ENCODE results near the gene ATP6V0E1.
A peak's percentile ranks its signal among the peaks of the same experiment; 100 is the strongest.

Gene ATP6V0E1

GRCh38 chr5:173053041-173053440, 69.5 kb downstream of the ATP6V0E1 start:
- Histone ChIP-seq H3K27me3 (ENCODE audit: insufficient read depth, low read length, poor library complexity, severe bottlenecking) (no peaks in the 10 kb centered on the region), H3K36me3 (ENCODE audit: insufficient read depth, low read length) (no peaks in the 10 kb centered on the region), H3F3A (ENCODE audit: low read depth) (no peaks in the 10 kb centered on the region), H3K4me1 (ENCODE audit: insufficient read depth, low read length, poor library complexity, severe bottlenecking) (peaks cover 5% of the 10 kb centered on the region), H3K9me2 (replicated peaks; ENCODE audit: low read depth, low read length) (no peaks in the 10 kb centered on the region), H3K79me2 (ENCODE audit: insufficient read depth, low read length) (no peaks in the 10 kb centered on the region), H2AFZ (ENCODE audit: low read length) (no peak overlapping the region; the same call in 1 of the 2 replicates), H3K9ac (ENCODE audit: low read depth, low read length, poor library complexity, severe bottlenecking) (no peak overlapping the region), H3K4me2 (ENCODE audit: low read depth, low read length, poor library complexity, severe bottlenecking) (no peak overlapping the region), H4K20me1 (ENCODE audit: insufficient read depth, low read length, poor library complexity, severe bottlenecking) (peaks cover 6% of the 10 kb centered on the region), H3K9me3 (ENCODE audit: insufficient read depth, low read depth, low read length) (no peaks in the 10 kb centered on the region), H3K4me3 (ENCODE audit: low read length, poor library complexity, severe bottlenecking) (no peak overlapping the region)
- TF ChIP-seq CTCF (conservative IDR thresholded peaks at IDR 0.05; ENCODE audit: low read length) (no peak), EZH2phosphoT487 (IDR thresholded peaks at IDR 0.05; ENCODE audit: borderline replicate concordance) (no peak)

DNA sequence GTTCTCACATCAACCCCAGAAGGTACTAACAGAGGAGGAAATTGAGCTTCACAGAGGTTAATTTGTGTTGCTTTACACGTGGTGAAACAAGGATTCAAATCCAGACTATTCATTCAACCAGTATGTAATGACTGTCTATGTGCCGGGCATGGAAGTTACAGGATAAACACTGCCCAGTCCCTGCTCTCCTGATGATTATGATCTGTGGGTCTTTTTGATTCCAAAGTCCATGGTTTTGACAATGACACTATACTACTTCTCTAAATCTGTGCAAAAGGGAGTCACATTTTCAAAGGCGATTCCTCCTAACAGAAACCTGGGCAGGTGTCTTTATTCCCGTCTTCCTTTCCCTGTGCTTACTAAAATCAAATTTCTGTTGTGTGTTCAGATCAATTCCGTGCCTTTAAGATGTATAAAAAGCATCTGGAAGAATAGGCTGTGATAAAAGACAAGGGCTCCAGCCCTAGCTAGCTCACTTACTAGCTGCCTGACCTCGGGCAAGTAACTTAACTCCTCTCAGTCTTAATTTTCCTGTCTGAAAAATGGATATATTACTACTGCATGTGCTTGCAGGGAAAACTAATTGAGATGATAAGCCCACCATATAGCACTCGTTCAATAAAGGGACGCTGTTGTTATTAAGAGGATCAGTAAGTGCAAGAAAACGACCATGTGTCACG, 71.6 kb downstream of the ATP6V0E1 start:
- Histone ChIP-seq H3K4me1 (ENCODE audit: insufficient read depth, low read length, poor library complexity, severe bottlenecking) (peaks cover 5% of the 10 kb centered on the region), H3K4me2 (ENCODE audit: low read depth, low read length, poor library complexity, severe bottlenecking) (peak overlapping the region; percentile 81), H3F3A (ENCODE audit: low read depth) (no peaks in the 10 kb centered on the region), H2AFZ (ENCODE audit: low read length) (peak overlapping the region; percentile 86), H3K9me2 (replicated peaks; ENCODE audit: low read depth, low read length) (no peaks in the 10 kb centered on the region), H3K79me2 (ENCODE audit: insufficient read depth, low read length) (0 out of 2 replicates have a peak, but pooled peaks cover 7% of the 10 kb centered on the region), H3K4me3 (ENCODE audit: low read length, poor library complexity, severe bottlenecking) (peak overlapping the region; percentile 82), H3K36me3 (ENCODE audit: insufficient read depth, low read length) (no peaks in the 10 kb centered on the region), H4K20me1 (ENCODE audit: insufficient read depth, low read length, poor library complexity, severe bottlenecking) (peaks cover 8% of the 10 kb centered on the region), H3K27me3 (ENCODE audit: insufficient read depth, low read length, poor library complexity, severe bottlenecking) (no peaks in the 10 kb centered on the region), H3K9ac (ENCODE audit: low read depth, low read length, poor library complexity, severe bottlenecking) (peak overlapping the region; percentile 41), H3K9me3 (ENCODE audit: insufficient read depth, low read depth, low read length) (no peaks in the 10 kb centered on the region)
- TF ChIP-seq CTCF (conservative IDR thresholded peaks at IDR 0.05; ENCODE audit: low read length), result no peak

DNA sequence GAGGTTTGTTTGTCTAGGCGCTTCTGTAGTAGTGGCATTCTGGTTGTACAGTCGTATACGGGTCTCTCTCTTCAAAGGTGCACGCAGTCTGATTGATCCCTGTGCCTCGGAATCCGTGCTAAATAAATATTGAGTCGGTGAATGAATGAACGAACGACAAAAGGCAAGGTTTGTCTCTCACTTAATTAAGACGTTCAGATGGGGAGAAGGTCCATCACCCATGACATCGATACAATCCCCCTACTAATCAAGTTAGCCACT, 72.1 kb downstream of the ATP6V0E1 start:
- Histone ChIP-seq H3K27me3 (ENCODE audit: insufficient read depth, low read length, poor library complexity, severe bottlenecking) (no peaks in the 10 kb centered on the region), H3K4me1 (ENCODE audit: insufficient read depth, low read length, poor library complexity, severe bottlenecking) (peaks cover 5% of the 10 kb centered on the region), H3K36me3 (ENCODE audit: insufficient read depth, low read length) (no peaks in the 10 kb centered on the region), H3K4me3 (ENCODE audit: low read length, poor library complexity, severe bottlenecking) (peak overlapping the region; percentile 82), H2AFZ (ENCODE audit: low read length) (peak overlapping the region; percentile 86), H3K9me3 (ENCODE audit: insufficient read depth, low read depth, low read length) (no peaks in the 10 kb centered on the region), H3K9me2 (replicated peaks; ENCODE audit: low read depth, low read length) (no peaks in the 10 kb centered on the region), H3K4me2 (ENCODE audit: low read depth, low read length, poor library complexity, severe bottlenecking) (peak overlapping the region; percentile 81), H4K20me1 (ENCODE audit: insufficient read depth, low read length, poor library complexity, severe bottlenecking) (peaks cover 8% of the 10 kb centered on the region), H3K9ac (ENCODE audit: low read depth, low read length, poor library complexity, severe bottlenecking) (peak overlapping the region; percentile 41), H3K79me2 (ENCODE audit: insufficient read depth, low read length) (0 out of 2 replicates have a peak, but pooled peaks cover 11% of the 10 kb centered on the region), H3F3A (ENCODE audit: low read depth) (no peaks in the 10 kb centered on the region)
- TF ChIP-seq EZH2phosphoT487 (IDR thresholded peaks at IDR 0.05; ENCODE audit: borderline replicate concordance) (no peak), CTCF (conservative IDR thresholded peaks at IDR 0.05; ENCODE audit: low read length) (no peak)

Data from Loucy (cell line).